GM12892 (cell line): Measurements from ENCODE around the gene ATP2B3.

ENCODE experiments used
- POLR2A ChIP-seq: IDR thresholded peaks from 2 replicates; pipeline ENCODE4 v1.6.1; 2011; ENCODE audit warnings: low read depth, low read length, control low read depth
- POLR2AphosphoS5 ChIP-seq: IDR thresholded peaks from 2 replicates; pipeline ENCODE4 v1.6.1; 2011; ENCODE audit warnings: low read depth, low read length, control low read depth

GRCh38 chrX:153621949-153622598 lies 104.6 kb downstream of the ATP2B3 start:
- TF ChIP-seq POLR2AphosphoS5 = no peak
- no peak for TF ChIP-seq POLR2A
